K562 (cell line): ENCODE measurements around the gene INA. TPM values are rescaled to one million over a fixed set of nuclear protein-coding genes. Genes with fewer than 3 reads are reported as not detected.

Experiments used
- ATAC-seq: fragments of 200-7000 bp; cut with Tn5 transposase; 3 replicates; pipeline ENCODE4 v1.9.1; 2020; ENCODE audit warnings: moderate library complexity
- BruUV-seq: library from RNA; stranded (reverse); fragments of 400-500 nt; replicated peaks from 2 replicates; lab custom pipeline; 2021; lab: Mats Ljungman, UMichigan
- CTCF ChIA-PET: fragments of 300-600 bp; formaldehyde crosslinking; extraction: SDS; loops from one replicate; lab custom pipeline; 2021; ENCODE audit warnings: low intra/inter-chr PET ratio; lab: Yijun Ruan, JAX
- POLR2A ChIA-PET: fragments of 300-600, 350-650 bp; sonication (Branson Sonifier 250); formaldehyde crosslinking; extraction: SDS; loops from one replicate; lab custom pipeline; 2021; ENCODE audit warnings: antibody characterized with exemption, inconsistent platforms; lab: Yijun Ruan, JAX
- DNase-seq, 4 experiments: peaks; one replicate each; pipeline versions ENCODE4 v3.0.0 to v3.0.0-alpha.2; 2011 to 2018; ENCODE audit warnings: low spot score in 3 of 4, mixed read lengths in 3 of 4; ENCODE audit errors: extremely low read depth in 1 of 4
- FAIRE-seq: peaks from 2 replicates; lab custom pipeline; 2011; peaks lifted over from hg19 to GRCh38; lab: Jason Lieb, UNC
- H2AFZ ChIP-seq: 2 replicates; pipeline ENCODE4 v1.6.0; 2011; ENCODE audit warnings: low read depth, low read length, control low read depth, inconsistent platforms
- H3K27ac ChIP-seq: fragments of 200-600 bp; 3 replicates; pipeline ENCODE4 v1.8.0; 2011; ENCODE audit warnings: low read depth, mild to moderate bottlenecking, control low read depth, inconsistent platforms, low read length, moderate library complexity, mixed read lengths; ENCODE audit errors: extremely low read depth
- H3K27me3 ChIP-seq, 2 experiments: fragments of 300-600 bp in 1 of 2; 2 replicates in 1 of 2; 3 replicates in 1 of 2; pipeline versions ENCODE4 v1.6.0 to v1.8.0; 2011; ENCODE audit warnings: inconsistent platforms in 2 of 2, low read length in 2 of 2, mild to moderate bottlenecking in 1 of 2, mixed read lengths in 1 of 2, moderate library complexity in 1 of 2; ENCODE audit not compliant: control insufficient read depth in 2 of 2, insufficient read depth in 2 of 2
- H3K36me3 ChIP-seq: fragments of 300-600 bp; 3 replicates; pipeline ENCODE4 v1.8.0; 2011; ENCODE audit warnings: mild to moderate bottlenecking, low read length, inconsistent platforms; ENCODE audit not compliant: control insufficient read depth, insufficient read depth
- H3K4me1 ChIP-seq, 2 experiments: fragments of 200-600 bp in 1 of 2; replicated peaks in 1 of 2; 2 replicates in 1 of 2; 3 replicates in 1 of 2; pipeline versions ENCODE4 v1.5.1 to v1.8.0; 2011; ENCODE audit warnings: inconsistent platforms in 2 of 2, low read length in 2 of 2, mild to moderate bottlenecking in 1 of 2, mixed read lengths in 1 of 2, moderate library complexity in 1 of 2; ENCODE audit not compliant: control insufficient read depth in 2 of 2, insufficient read depth in 2 of 2
- H3K4me2 ChIP-seq: 2 replicates; pipeline ENCODE4 v1.6.1; 2011; ENCODE audit warnings: low read length, control low read depth, inconsistent platforms, mixed read lengths; ENCODE audit not compliant: insufficient read depth
- H3K4me3 ChIP-seq: fragments of 200-600 bp; sonication (generic), shearing (Covaris generic); 2 replicates; pipeline ENCODE4 v1.5.1; 2016; ENCODE audit warnings: control low read depth, inconsistent platforms
- H3K79me2 ChIP-seq: fragments of 200-600 bp; 3 replicates; pipeline ENCODE4 v1.8.0; 2011; ENCODE audit warnings: low read length, inconsistent platforms; ENCODE audit not compliant: control insufficient read depth, insufficient read depth
- H3K9ac ChIP-seq, 2 experiments: 2 replicates each; pipeline versions ENCODE4 v1.6.0 to v1.6.1; 2011; ENCODE audit warnings: low read depth in 2 of 2, low read length in 2 of 2, control low read depth in 1 of 2, inconsistent platforms in 1 of 2, mild to moderate bottlenecking in 1 of 2, mixed read lengths in 1 of 2; ENCODE audit not compliant: insufficient read depth in 1 of 2
- H3K9me1 ChIP-seq: one replicate; pipeline ENCODE4 v1.6.0; 2011; ENCODE audit warnings: inconsistent platforms, mild to moderate bottlenecking, low read length, moderate library complexity; ENCODE audit not compliant: control insufficient read depth, insufficient read depth
- H3K9me3 ChIP-seq: replicated peaks from 2 replicates; pipeline ENCODE4 v1.5.1; 2011; ENCODE audit warnings: low read depth, low read length, inconsistent platforms; ENCODE audit not compliant: control insufficient read depth, insufficient read depth
- H4K20me1 ChIP-seq: replicated peaks from 2 replicates; pipeline ENCODE4 v1.6.1; 2011; ENCODE audit warnings: low read length, inconsistent platforms, mixed read lengths; ENCODE audit not compliant: control insufficient read depth, insufficient read depth
- BDP1 ChIP-seq: IDR thresholded peaks from 3 replicates; pipeline ENCODE4 v1.6.1; 2011; ENCODE audit not compliant: insufficient read length, insufficient read depth
- CXXC5 ChIP-seq: fragments of 250-450 bp; sonication (Bioruptor Pico); IDR thresholded peaks from 2 replicates; pipeline ENCODE4 v1.8.0; 2022; ENCODE audit warnings: inconsistent platforms, mild to moderate bottlenecking, moderate library complexity
- FOXP4 ChIP-seq: sonication (generic); formaldehyde crosslinking; IDR thresholded peaks from 2 replicates; pipeline ENCODE4 v1.8.0; 2022; ENCODE audit warnings: mild to moderate bottlenecking, missing genetic modification reagents, borderline replicate concordance
- HNRNPLL ChIP-seq: fragments of 200-400 bp; formaldehyde crosslinking; IDR thresholded peaks from 2 replicates; pipeline ENCODE4 v1.6.1; 2017; ENCODE audit warnings: low read length, low read depth, mild to moderate bottlenecking; ENCODE audit not compliant: poor library complexity, severe bottlenecking
- ILK ChIP-seq: fragments of 450-650 bp; IDR thresholded peaks from 2 replicates; pipeline ENCODE4 v1.6.1; 2016; ENCODE audit warnings: missing genetic modification characterization, low read depth, mild to moderate bottlenecking, missing compliant biosample characterization, moderate library complexity, borderline replicate concordance
- MAFF ChIP-seq: IDR thresholded peaks from 2 replicates; pipeline ENCODE4 v1.6.1; 2012; ENCODE audit warnings: low read length, improper control_type of control experiment
- RB1 ChIP-seq: fragments of 450-650 bp; IDR thresholded peaks from 2 replicates; pipeline ENCODE4 v1.6.1; 2017; ENCODE audit warnings: low read depth, mild to moderate bottlenecking
- RNF2 ChIP-seq: sonication (generic); IDR thresholded peaks from 2 replicates; pipeline ENCODE4 v1.6.1; 2016
- RNF219 ChIP-seq: fragments of 250-450 bp; sonication (Bioruptor Pico); IDR thresholded peaks from 2 replicates; pipeline ENCODE4 v1.5.0; 2022; ENCODE audit warnings: mild to moderate bottlenecking
- SOX6 ChIP-seq: fragments of 450-650 bp; IDR thresholded peaks from 2 replicates; pipeline ENCODE4 v1.6.1; 2014; ENCODE audit warnings: mild to moderate bottlenecking
- ZNF316 ChIP-seq: fragments of 450-650 bp; IDR thresholded peaks from 2 replicates; pipeline ENCODE4 v1.6.1; 2016
- ZNF583 ChIP-seq: fragments of 250-450 bp; sonication (Bioruptor Pico); IDR thresholded peaks from 2 replicates; pipeline ENCODE4 v1.4.0; 2020
- ZNF699 ChIP-seq: fragments of 250-450 bp; sonication (Bioruptor Pico); IDR thresholded peaks from 2 replicates; pipeline ENCODE4 v1.8.0; 2021; ENCODE audit warnings: mild to moderate bottlenecking, moderate library complexity; ENCODE audit not compliant: insufficient replicate concordance
- WGBS: fragments of 100-300 bp; shearing (Covaris generic); methylation state at CpG from one replicate; pipeline ENCODE4 v1.1.6; 2016; ENCODE audit warnings: low coverage, mixed read lengths; ENCODE audit not compliant: insufficient coverage; ENCODE audit errors: missing lambda C conversion rate; 5-methylcytosine and 5-hydroxymethylcytosine counted together
- in situ Hi-C: fragments of 300-500 bp; cut with MboI; formaldehyde crosslinking; loops from 4 replicates; pipeline ENCODE4 v1.15.0; 2018; ENCODE audit warnings: inconsistent platforms, mixed read lengths
- intact Hi-C: fragments of 100-400 bp; cut with micrococcal nuclease; formaldehyde crosslinking; loops from 2 replicates; pipeline ENCODE4 v1.14.2; 2022
- polyA plus RNA-seq, 8 experiments: library from polyadenylated mRNA; depleted of rRNA in 4 of 8; stranded (reverse) in 5 of 8; unstranded in 3 of 8; fragments of >200 nt; fragmentation: Nextera tagmentation in 2 of 8; fragmentation: Illumina TruSeq in 1 of 8; extraction: Ambion mirVana in 2 of 8; extraction: Trizol in 1 of 8; gene quantifications; 2 replicates each; pipeline versions ENCODE4 v1.2.1 to v1.2.3, GENCODE V29; 2011 to 2014; ENCODE audit warnings: inconsistent platforms in 1 of 8, missing spikeins in 1 of 8
- total RNA-seq, 7 experiments: library from RNA; depleted of rRNA in 6 of 7; stranded (reverse); fragments of >200 nt in 6 of 7; fragmentation: Illumina TruSeq in 2 of 7; extraction: Trizol in 2 of 7; gene quantifications; 2 replicates each; pipeline versions ENCODE4 v1.2.1 to v1.2.3, GENCODE V29; 2011 to 2021; ENCODE audit warnings: low replicate concordance in 1 of 7

The INA gene
- total and polyA plus RNA-seq, 9 of the 15 experiments (the other 6 are each of a cell fraction or from before 2014, with no cell fraction given) = not detected

GRCh38 chr10:103334567-103334966 is 57.6 kb downstream of the INA start:
- CTCF ChIA-PET = interaction anchor here (0.8 to 2.3 kb wide), 2 partner anchors 417 to 606 kb away, joined by 3 to 8 read pairs; no protein-coding TSS in a partner anchor
- FAIRE-seq (no peak), DNase-seq (no peak), ATAC-seq (no peak)
- no peaks in the 10 kb centered on the region; the same call in 1 of the 2 replicates for H3K9me3 ChIP-seq
- H3K4me3 ChIP-seq = no peak overlapping the region
- TF ChIP-seq SOX6 = no peak
- no peak for TF ChIP-seq RB1
- no peak for TF ChIP-seq HNRNPLL
- TF ChIP-seq ZNF699 (CRISPR knock-in tag) = no peak
- no peak overlapping the region for H3K4me2 ChIP-seq
- no peaks in the 10 kb centered on the region for H4K20me1 ChIP-seq
- H3K27me3 ChIP-seq = no peaks in the 10 kb centered on the region
- H3K9me1 ChIP-seq = no peaks in the 10 kb centered on the region
- no TSS peak for BruUV-seq
- intact Hi-C loops (no loop called here), in situ Hi-C loops (no loop called here)
- no peak overlapping the region for H2AFZ ChIP-seq
- POLR2A ChIA-PET = no interaction called here
- H3K36me3 ChIP-seq = peaks cover 62% of the 10 kb centered on the region
- H3K79me2 ChIP-seq = no peaks in the 10 kb centered on the region; the same call in 2 of the 3 replicates
- H3K27ac ChIP-seq = no peak overlapping the region
- no peak overlapping the region for H3K9ac ChIP-seq
- H3K4me1 ChIP-seq = no peaks in the 10 kb centered on the region

- H4K20me1 ChIP-seq = no peaks in the 10 kb centered on the region
- CTCF ChIA-PET = no interaction called here
- no peaks in the 10 kb centered on the region for H3K9me1 ChIP-seq
- no peak for ATAC-seq
- WGBS = 98% methylated on average over 4 of the region's 4 CpGs
- POLR2A ChIA-PET = no interaction called here
- no peak overlapping the region for H3K9ac ChIP-seq
- no peaks in the 10 kb centered on the region for H3K9me3 ChIP-seq
- no peaks in the 10 kb centered on the region for H3K27me3 ChIP-seq
- in situ Hi-C loops = no loop called here
- no peak overlapping the region for H2AFZ ChIP-seq
- H3K27ac ChIP-seq = no peak overlapping the region
- H3K4me1 ChIP-seq = no peaks in the 10 kb centered on the region
- intact Hi-C loops = no loop called here
- no peak overlapping the region for H3K4me2 ChIP-seq
- FAIRE-seq = no peak
- no TSS peak for BruUV-seq
- H3K79me2 ChIP-seq = no peaks in the 10 kb centered on the region; the same call in 2 of the 3 replicates
- DNase-seq = no peak
- H3K36me3 ChIP-seq = peaks cover 51% of the 10 kb centered on the region
- no peak overlapping the region for H3K4me3 ChIP-seq
- TF ChIP-seq ZNF316 = peak; percentile 54; the same call in 1 of the 2 replicates
- no peak for TF ChIP-seq RNF219 (CRISPR knock-in tag)
- TF ChIP-seq BDP1 = no peak
- no peak for TF ChIP-seq ZNF583
- TF ChIP-seq ILK = no peak
- no peak for TF ChIP-seq RNF2
- TF ChIP-seq MAFF = peak; percentile 4; the same call in 1 of the 2 replicates
- TF ChIP-seq CXXC5 (CRISPR knock-in tag) = no peak
- TF ChIP-seq FOXP4 (CRISPR knock-in tag) = no peak
These were observed 59.4 kb downstream of the INA start for GRCh38 chr10:103336370-103336769.
